Measurements from ENCODE around the gene PALM.

- TF ChIP-seq CTCF (IDR thresholded peaks at IDR 0.05): no peak
- no peak for TF ChIP-seq POLR2A (IDR thresholded peaks at IDR 0.05)
- TF ChIP-seq EP300 (IDR thresholded peaks at IDR 0.05): no peak
Observed at GRCh38 chr19:709965-710571, 1.3 kb downstream of the PALM start.
